ENCODE results near the gene RAB19.

DNA sequence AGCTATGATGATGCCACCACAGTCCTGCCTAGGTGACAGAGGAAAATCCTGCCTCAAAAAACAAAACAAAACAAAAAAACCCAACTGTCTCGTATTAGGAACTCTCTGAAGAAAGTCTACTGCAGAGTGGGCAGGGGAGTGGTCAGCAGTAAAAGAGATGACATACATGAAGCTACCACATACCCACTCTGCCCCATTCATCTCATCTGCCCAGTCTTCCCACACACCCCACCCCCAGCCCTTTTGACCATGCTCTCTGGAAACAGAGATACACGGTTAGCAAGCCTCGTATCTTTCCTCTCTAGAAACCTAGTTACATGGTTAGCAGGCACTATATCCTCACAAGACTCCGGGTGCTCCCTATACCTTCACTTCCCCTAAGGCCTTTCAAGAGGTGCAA is 13.8 kb upstream of the RAB19 start:
- TF ChIP-seq EZH2 (IDR thresholded peaks at IDR 0.05; ENCODE audit: borderline replicate concordance, insufficient read depth, low read depth, low read length, poor library complexity, severe bottlenecking) = no peak
- TF ChIP-seq, protein P1, sequence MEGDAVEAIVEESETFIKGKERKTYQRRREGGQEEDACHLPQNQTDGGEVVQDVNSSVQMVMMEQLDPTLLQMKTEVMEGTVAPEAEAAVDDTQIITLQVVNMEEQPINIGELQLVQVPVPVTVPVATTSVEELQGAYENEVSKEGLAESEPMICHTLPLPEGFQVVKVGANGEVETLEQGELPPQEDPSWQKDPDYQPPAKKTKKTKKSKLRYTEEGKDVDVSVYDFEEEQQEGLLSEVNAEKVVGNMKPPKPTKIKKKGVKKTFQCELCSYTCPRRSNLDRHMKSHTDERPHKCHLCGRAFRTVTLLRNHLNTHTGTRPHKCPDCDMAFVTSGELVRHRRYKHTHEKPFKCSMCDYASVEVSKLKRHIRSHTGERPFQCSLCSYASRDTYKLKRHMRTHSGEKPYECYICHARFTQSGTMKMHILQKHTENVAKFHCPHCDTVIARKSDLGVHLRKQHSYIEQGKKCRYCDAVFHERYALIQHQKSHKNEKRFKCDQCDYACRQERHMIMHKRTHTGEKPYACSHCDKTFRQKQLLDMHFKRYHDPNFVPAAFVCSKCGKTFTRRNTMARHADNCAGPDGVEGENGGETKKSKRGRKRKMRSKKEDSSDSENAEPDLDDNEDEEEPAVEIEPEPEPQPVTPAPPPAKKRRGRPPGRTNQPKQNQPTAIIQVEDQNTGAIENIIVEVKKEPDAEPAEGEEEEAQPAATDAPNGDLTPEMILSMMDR (IDR thresholded peaks at IDR 0.05) = no peak
